Measurements from ENCODE around the gene B4GALT5. TPM values are rescaled to one million over a fixed set of nuclear protein-coding genes. Genes with fewer than 3 reads are reported as not detected.

The B4GALT5 gene
- total RNA-seq, 1 experiment from 2014 or later: 62.4 TPM

- Mint-ChIP-seq H3K4me3 (no peak overlapping the region), H3K4me1 (no peaks in the 10 kb centered on the region), H3K9me3 (peaks cover 6% of the 10 kb centered on the region), H3K27me3 (ENCODE audit: low read depth) (no peaks in the 10 kb centered on the region), H3K36me3 (peaks cover 4% of the 10 kb centered on the region), H3K27ac (no peak overlapping the region)
- ATAC-seq: no peak
- TF ChIP-seq GTF2I (CRISPR knock-in tag; conservative IDR thresholded peaks at IDR 0.05) (no peak), IRF1 (CRISPR knock-in tag; IDR thresholded peaks at IDR 0.05) (no peak), SMAD4 (CRISPR knock-in tag; IDR thresholded peaks at IDR 0.05) (no peak), ZNF425 (CRISPR knock-in tag; conservative IDR thresholded peaks at IDR 0.05) (no peak), E2F1 (CRISPR knock-in tag; IDR thresholded peaks at IDR 0.05) (no peak), JUN (CRISPR knock-in tag; IDR thresholded peaks at IDR 0.05) (no peak), FOXJ3 (CRISPR knock-in tag; IDR thresholded peaks at IDR 0.05; ENCODE audit: borderline replicate concordance) (no peak), PRRX2 (CRISPR knock-in tag; IDR thresholded peaks at IDR 0.05) (no peak), ATF1 (CRISPR knock-in tag; IDR thresholded peaks at IDR 0.05) (no peak), SMAD3 (CRISPR knock-in tag; IDR thresholded peaks at IDR 0.05; ENCODE audit: borderline replicate concordance) (no peak)
- POLR2A ChIA-PET: no interaction called here
- no peak for DNase-seq (ENCODE audit: low spot score)
- CTCF ChIA-PET: interaction anchor here (0.7 to 2.3 kb wide), 3 partner anchors 23 to 303 kb away, joined by 4 to 12 read pairs (median 4); no protein-coding TSS in a partner anchor
Measured at GRCh38 chr20:49585585-49586245, 128.0 kb downstream of the B4GALT5 start.

- CTCF ChIA-PET: interaction anchor here (1.3 to 7.2 kb wide), 5 partner anchors 18 to 304 kb away, joined by 3 to 46 read pairs (median 4); no protein-coding TSS in a partner anchor
- Mint-ChIP-seq H3K4me1 (peaks cover 10% of the 10 kb centered on the region), H3K36me3 (peaks cover 4% of the 10 kb centered on the region), H3K27ac (no peak overlapping the region), H3K27me3 (ENCODE audit: low read depth) (no peaks in the 10 kb centered on the region), H3K9me3 (peaks cover 6% of the 10 kb centered on the region), H3K4me3 (no peak overlapping the region)
- DNase-seq (ENCODE audit: low spot score) (no peak), ATAC-seq (no peak)
- POLR2A ChIA-PET: no interaction called here
- no peak for TF ChIP-seq SP1 (CRISPR knock-in tag; conservative IDR thresholded peaks at IDR 0.05)
- no peak for TF ChIP-seq ZNF263 (CRISPR knock-in tag; IDR thresholded peaks at IDR 0.05; ENCODE audit: low read depth)
- TF ChIP-seq ATF3 (CRISPR knock-in tag; conservative IDR thresholded peaks at IDR 0.05): no peak
- no peak for TF ChIP-seq ZBTB21 (CRISPR knock-in tag; IDR thresholded peaks at IDR 0.05; ENCODE audit: borderline replicate concordance)
- TF ChIP-seq ZNF671 (CRISPR knock-in tag; IDR thresholded peaks at IDR 0.05): no peak
- no peak for TF ChIP-seq CREM (CRISPR knock-in tag; IDR thresholded peaks at IDR 0.05)
- no peak for TF ChIP-seq FOXP4 (CRISPR knock-in tag; IDR thresholded peaks at IDR 0.05)
- no peak for TF ChIP-seq ZNF423 (CRISPR knock-in tag; IDR thresholded peaks at IDR 0.05)
- TF ChIP-seq NR1H2 (CRISPR knock-in tag; IDR thresholded peaks at IDR 0.05): no peak
- TF ChIP-seq ZNF425 (CRISPR knock-in tag; conservative IDR thresholded peaks at IDR 0.05): no peak
Measured at GRCh38 chr20:49584418-49585382, 129.0 kb downstream of the B4GALT5 start.
